ENCODE results near the gene PTPRN2.
"Not testable (repeated sequence)": the region's sequence is repeated elsewhere in the genome, so short reads cannot be mapped to it uniquely, and the experiment has no call there.

The PTPRN2 gene

GRCh38 chr7:158322616-158323530 lies 264.8 kb downstream of the PTPRN2 start:
- DNase-seq (ENCODE audit: low read depth), result no peak

GRCh38 chr7:158321936-158322615 lies 265.5 kb downstream of the PTPRN2 start:
- no peak for DNase-seq (ENCODE audit: low read depth)

GRCh38 chr7:158321056-158321700 lies 266.4 kb downstream of the PTPRN2 start:
- no peak for DNase-seq (ENCODE audit: low read depth)

GRCh38 chr7:158320328-158320727 lies 267.3 kb downstream of the PTPRN2 start:
- no peak for DNase-seq (ENCODE audit: low read depth)

- DNase-seq (ENCODE audit: low read depth), result no peak
These were observed 269.1 kb downstream of the PTPRN2 start for GRCh38 chr7:158318511-158318913.

GRCh38 chr7:158317238-158318205 lies 270.1 kb downstream of the PTPRN2 start:
- no peak for DNase-seq (ENCODE audit: low read depth)

GRCh38 chr7:158316466-158317031 lies 271.1 kb downstream of the PTPRN2 start:
- no peak for DNase-seq (ENCODE audit: low read depth)

GRCh38 chr7:158315881-158316280 lies 271.7 kb downstream of the PTPRN2 start:
- DNase-seq (ENCODE audit: low read depth), result no peak

- DNase-seq (ENCODE audit: low read depth), result no peak
These were observed 272.3 kb downstream of the PTPRN2 start for GRCh38 chr7:158315326-158315725.

GRCh38 chr7:158314394-158314793 lies 273.2 kb downstream of the PTPRN2 start:
- no peak for DNase-seq (ENCODE audit: low read depth)

GRCh38 chr7:158313931-158314330 lies 273.7 kb downstream of the PTPRN2 start:
- no peak for DNase-seq (ENCODE audit: low read depth)

- no peak for DNase-seq (ENCODE audit: low read depth)
These were observed 274.8 kb downstream of the PTPRN2 start for GRCh38 chr7:158312789-158313188.

GRCh38 chr7:158311791-158312190 lies 275.8 kb downstream of the PTPRN2 start:
- no peak for DNase-seq (ENCODE audit: low read depth)

GRCh38 chr7:158310924-158311666 lies 276.5 kb downstream of the PTPRN2 start:
- no peak for DNase-seq (ENCODE audit: low read depth)

GRCh38 chr7:158309868-158310763 lies 277.5 kb downstream of the PTPRN2 start:
- no peak for DNase-seq (ENCODE audit: low read depth)

GRCh38 chr7:158308001-158308400 lies 279.6 kb downstream of the PTPRN2 start:
- DNase-seq (ENCODE audit: low read depth), result no peak

GRCh38 chr7:158304072-158304471 lies 283.6 kb downstream of the PTPRN2 start:
- DNase-seq (ENCODE audit: low read depth), result not testable (repeated sequence)

- DNase-seq (ENCODE audit: low read depth), result no peak
These were observed 284.5 kb downstream of the PTPRN2 start for GRCh38 chr7:158303121-158303520.

GRCh38 chr7:158302274-158303070 lies 285.2 kb downstream of the PTPRN2 start:
- DNase-seq (ENCODE audit: low read depth), result no peak

Measured in HS-5 (cell line).